ENCODE data around the gene UPK1A.

- TF ChIP-seq CTCF (conservative IDR thresholded peaks at IDR 0.05; ENCODE audit: low read depth, low read length) (no peak), EZH2 (IDR thresholded peaks at IDR 0.05; ENCODE audit: borderline replicate concordance, low read depth, low read length, poor library complexity, severe bottlenecking) (no peak)
These were observed 37.9 kb downstream of the UPK1A start, which contains the start of gene ZBTB32 for GRCh38 chr19:35704218-35704617.
